ENCODE results near the gene HSD17B12.

HSD17B12 gene

GRCh38 chr11:43806976-43807375 is 126.4 kb downstream of the HSD17B12 start:
- DNase-seq (ENCODE audit: low read depth), result no peak

- DNase-seq (ENCODE audit: low read depth), result no peak
Measured at GRCh38 chr11:43810929-43811596, 130.5 kb downstream of the HSD17B12 start.

DNA sequence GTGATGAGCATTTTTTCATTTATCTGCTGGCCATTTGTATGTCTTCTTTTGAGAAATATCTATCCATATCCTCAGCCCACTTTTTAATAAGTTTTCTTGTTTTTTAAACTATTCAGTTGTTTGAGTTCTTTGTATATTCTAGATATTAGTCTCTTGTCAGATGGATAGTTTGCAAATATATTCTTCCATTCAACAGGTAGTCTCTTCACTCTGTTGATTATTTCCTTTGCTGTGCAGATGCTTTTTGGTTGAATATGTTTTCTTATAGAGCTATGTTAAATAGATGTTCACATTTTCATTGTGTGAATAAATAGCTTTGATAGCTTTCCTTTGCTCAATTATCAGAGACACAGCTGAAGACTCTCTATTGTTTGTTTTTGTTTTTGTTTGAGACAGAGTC is 131.9 kb downstream of the HSD17B12 start:
- DNase-seq (ENCODE audit: low read depth), result no peak

GRCh38 chr11:43818220-43818619 is 137.7 kb downstream of the HSD17B12 start:
- DNase-seq (ENCODE audit: low read depth), result no peak

GRCh38 chr11:43819926-43820325 is 139.4 kb downstream of the HSD17B12 start:
- DNase-seq (ENCODE audit: low read depth), result no peak

DNA sequence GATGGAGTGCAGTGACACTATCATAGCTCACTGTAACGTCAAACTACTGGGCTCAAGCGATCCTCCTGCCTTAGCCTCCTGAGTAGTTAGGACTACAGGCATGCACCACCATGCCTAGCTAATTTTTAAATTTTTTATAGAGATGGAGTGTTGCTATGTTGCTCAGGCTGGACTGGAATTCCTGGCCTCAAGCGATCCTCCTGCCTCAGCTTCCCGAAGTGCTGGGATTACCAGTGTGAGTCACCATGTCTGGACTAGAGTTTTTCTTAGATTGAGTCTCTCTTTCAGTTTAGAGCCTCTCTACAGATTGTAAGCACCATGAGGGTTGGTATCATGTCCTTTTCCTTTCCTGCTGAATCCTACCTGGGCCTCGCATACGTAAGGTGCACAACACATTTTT is 142.8 kb downstream of the HSD17B12 start:
- no peak for DNase-seq (ENCODE audit: low read depth)

DNA sequence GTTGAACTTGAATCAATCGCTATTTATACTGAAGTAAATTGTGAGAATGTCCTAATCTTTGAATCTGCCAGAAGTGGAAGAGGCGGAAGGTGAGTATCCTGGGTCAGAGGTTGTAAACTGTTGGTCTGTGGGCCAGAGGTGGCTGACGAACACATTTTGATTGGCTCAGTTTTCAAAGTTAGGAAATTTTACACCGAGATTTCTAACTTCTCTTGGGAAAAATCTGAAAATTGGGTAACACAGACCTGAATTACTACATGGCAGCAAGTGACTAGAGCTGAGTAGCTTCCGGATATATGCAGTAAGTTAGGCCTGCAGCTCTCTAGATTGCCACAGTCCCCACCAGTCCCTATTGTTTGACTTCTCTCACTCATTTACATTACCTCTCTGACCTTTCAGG is 143.3 kb downstream of the HSD17B12 start:
- no peak for DNase-seq (ENCODE audit: low read depth)

DNA sequence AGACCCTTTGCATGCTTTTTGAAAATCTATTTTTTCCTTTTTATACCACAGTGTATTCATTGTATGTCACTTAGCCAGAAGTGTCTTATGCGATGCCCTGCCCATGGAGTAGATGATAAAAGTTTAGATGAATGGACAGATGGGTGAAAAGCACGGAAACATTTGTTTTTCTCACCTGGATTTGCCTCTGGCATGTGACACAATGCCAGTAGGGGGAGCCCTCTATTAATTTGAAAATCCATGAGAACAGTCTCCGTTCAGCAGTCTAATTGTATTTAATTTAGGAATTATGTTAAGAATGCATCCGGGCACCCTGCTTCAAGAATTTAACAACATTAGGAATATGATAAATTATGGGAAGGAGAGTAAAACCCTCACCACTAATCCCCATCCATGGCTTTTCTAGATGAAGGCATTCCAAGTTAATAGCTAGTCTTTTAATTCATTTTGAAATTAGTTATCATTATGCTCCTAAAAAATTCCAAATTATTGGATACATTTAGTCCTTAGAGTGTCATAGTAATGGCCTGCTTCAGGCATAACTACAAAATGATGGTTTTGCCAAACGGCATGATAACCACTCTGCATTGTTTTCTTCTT is 144.8 kb downstream of the HSD17B12 start:
- no peak for DNase-seq (ENCODE audit: low read depth)

DNA sequence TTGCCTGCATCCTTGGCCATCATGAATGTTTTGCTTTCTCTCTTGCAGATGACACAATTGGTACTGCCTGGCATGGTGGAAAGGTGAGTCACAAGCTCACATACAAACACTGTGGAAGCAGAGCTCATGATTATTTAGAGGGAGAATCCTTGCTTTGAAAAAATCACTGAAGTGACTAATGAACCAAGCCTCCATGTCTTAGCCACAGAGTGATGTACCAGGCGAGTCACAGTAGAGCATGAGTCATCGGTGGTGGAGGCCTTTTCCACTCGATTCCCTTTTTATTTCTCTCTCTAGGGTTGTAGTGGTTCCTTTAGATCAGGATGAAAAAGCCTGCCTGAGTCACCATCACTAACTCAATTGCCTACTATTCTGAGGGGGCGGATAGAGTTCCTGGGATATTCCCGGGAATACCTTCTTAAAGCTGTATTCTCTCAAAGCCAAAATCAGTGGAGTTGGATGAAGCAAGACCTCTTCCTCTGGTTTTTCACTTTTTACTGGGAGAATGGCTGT is 150.4 kb downstream of the HSD17B12 start:
- DNase-seq (ENCODE audit: low read depth), result peak; percentile 23

DNA sequence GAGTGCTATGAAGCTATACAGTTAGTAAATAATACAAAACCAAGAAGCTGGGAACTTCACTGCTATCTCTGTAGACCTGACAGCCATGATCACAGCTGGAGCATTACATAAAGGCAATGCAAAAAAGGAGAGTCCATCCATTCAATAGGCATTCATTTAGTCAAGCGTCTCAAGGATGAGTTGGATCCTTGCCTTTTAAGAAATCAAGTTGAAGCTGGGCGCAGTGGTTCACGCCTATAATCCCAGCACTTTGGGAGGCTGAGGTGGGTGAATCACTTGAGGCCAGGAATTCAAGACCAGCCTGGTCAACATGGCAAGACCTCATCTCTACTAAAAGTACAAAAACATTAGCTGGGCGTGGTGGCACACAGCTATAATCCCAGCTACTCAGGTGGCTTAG is 152.0 kb downstream of the HSD17B12 start:
- no peak for DNase-seq (ENCODE audit: low read depth)

- DNase-seq (ENCODE audit: low read depth), result no peak
Measured at GRCh38 chr11:43833657-43834073, 153.1 kb downstream of the HSD17B12 start.

DNA sequence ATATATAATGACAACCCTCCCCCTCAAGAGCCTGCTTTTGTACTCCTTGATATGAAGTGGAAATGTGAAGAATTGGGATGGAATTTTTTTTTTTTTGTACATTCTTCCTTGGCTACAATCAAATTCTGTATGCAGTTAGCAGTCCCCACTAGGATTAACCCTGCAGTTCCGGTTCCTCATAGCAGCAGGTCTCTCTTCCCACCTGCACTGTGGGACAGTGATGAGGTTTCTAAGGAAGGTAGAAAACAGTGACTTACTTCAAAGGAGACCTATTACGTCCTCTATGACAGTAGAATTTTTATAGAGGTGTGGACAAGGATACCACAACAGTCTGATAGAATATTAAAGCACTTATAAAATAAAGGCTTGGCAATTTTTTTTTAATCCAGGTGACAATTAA is 153.7 kb downstream of the HSD17B12 start:
- no peak for DNase-seq (ENCODE audit: low read depth)

GRCh38 chr11:43835104-43835503 is 154.6 kb downstream of the HSD17B12 start:
- DNase-seq (ENCODE audit: low read depth), result no peak

DNA sequence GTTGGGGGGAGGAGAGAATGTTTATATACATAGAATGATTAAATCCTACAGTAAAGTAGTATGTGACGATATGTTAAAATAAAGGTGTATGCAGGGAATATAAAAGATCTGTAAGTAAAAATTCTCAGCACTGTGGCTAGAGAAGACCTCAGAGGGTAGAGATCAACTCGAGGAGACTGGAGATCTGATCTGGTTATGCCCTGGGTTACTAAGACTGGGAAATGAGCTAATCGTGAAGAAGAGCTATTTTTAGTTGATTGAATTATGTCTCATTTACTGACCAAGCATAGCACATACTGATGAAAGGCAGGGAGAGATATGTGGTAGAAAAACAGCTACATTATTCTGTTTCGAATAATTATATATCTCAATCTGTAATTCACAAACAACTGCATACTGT is 157.3 kb downstream of the HSD17B12 start:
- no peak for DNase-seq (ENCODE audit: low read depth)

DNA sequence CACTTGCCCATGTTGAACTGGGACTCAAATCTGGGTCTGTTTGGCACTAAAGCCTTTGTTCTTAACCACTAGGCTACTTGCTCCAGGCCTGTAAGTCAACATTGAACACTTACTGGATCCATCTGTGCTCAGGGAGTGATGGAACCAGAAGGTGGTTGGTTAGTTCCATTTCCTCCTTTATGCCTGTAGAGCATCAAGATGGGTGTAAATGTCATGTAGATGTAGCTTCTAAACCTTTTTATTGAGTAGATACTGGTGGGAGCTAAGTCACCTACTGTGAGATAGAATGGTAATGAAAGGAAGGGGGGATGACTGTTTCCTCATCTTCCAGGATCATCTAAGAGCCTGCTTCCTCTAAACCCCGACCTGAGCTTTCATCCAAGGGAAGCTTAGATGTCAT is 161.5 kb downstream of the HSD17B12 start:
- DNase-seq (ENCODE audit: low read depth), result no peak

GRCh38 chr11:43845816-43846215 is 165.3 kb downstream of the HSD17B12 start:
- DNase-seq (ENCODE audit: low read depth), result no peak

DNA sequence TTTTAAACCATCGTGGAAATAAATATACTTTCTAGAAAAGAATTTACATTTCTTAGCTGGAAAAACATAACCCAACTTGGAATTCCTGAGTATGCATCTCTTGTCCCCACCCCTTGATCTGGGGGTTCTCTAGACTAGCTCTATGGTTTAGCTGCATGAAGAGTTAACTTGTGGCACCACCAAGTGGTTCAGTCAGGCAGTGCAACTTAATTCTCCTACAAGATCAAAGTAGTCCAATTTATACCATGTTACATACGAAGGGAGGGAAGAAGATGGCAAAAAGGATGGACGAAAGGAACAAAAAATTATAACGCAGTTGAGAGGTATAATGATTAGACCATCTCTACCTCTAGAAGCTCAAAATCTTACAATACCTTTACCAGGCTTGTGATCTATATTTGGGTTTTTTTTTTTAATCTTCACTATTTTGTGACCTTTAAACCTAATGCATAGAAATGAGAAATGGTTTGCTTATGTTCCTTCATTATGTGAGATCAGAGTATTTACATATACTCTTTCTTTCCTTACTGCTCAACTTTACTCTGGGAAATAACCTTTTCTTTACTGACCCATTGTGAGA is 171.6 kb downstream of the HSD17B12 start:
- DNase-seq (ENCODE audit: low read depth), result no peak

GRCh38 chr11:43853781-43854180 is 173.2 kb downstream of the HSD17B12 start:
- DNase-seq (ENCODE audit: low read depth), result no peak

- no peak for DNase-seq (ENCODE audit: low read depth)
Measured at GRCh38 chr11:43856993-43857392, 176.5 kb downstream of the HSD17B12 start.

DNA sequence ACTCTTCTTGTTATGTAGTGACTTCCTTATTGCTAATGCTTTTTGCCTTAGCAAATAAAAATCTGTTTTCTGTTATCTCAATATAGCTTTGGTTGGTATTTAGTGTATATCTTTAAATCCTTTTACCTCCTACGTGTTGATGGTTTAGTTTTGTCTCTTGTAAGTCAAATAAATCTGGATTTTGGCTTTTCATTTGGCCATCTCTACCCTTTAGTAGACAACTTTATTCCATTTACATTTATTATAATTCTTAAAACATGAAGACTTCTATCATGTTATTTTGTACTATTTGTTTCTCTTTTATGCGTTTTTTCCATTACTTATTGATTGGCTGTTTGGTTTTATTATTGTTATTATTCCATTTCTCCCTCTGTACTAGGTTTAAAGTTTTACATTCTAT is 180.6 kb downstream of the HSD17B12 start:
- no peak for DNase-seq (ENCODE audit: low read depth)

DNA sequence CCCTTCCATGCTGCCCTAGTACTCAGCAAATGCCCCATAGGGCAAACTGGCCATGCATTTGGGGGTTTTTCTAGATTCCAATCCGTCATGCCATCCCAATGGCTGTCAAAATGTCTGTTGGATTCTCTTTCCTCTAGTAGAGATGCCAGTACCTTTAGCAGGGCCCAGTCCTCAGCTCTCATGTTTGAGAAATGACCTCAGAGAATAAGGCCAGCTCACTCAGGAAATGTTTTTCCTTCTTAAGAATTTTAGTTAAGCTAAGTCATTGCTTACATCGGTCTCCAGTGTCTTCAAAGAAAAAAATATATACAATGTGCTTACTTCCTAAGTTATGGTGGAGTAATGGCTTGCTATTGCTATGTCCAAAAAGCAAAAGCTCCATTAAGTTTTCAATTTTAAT is 186.0 kb downstream of the HSD17B12 start:
- no peak for DNase-seq (ENCODE audit: low read depth)

DNA sequence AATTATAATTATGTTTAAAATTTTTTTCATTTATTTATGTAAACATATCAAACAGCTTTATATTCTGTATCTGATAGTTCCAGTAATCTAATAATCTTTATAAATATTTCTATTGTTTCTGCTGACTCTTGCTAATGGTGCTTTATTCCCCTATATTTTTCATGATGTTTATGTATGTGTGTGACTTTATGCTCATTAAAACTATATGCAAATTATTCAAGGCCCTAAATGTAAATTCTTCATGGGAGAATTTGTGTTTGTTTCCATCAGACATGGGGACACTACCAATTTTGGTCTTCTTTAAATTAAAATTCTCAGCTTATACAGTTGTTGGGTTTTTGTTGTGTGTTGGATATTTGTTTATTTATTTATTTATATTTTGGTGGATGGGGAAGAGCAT is 186.4 kb downstream of the HSD17B12 start:
- no peak for DNase-seq (ENCODE audit: low read depth)

DNA sequence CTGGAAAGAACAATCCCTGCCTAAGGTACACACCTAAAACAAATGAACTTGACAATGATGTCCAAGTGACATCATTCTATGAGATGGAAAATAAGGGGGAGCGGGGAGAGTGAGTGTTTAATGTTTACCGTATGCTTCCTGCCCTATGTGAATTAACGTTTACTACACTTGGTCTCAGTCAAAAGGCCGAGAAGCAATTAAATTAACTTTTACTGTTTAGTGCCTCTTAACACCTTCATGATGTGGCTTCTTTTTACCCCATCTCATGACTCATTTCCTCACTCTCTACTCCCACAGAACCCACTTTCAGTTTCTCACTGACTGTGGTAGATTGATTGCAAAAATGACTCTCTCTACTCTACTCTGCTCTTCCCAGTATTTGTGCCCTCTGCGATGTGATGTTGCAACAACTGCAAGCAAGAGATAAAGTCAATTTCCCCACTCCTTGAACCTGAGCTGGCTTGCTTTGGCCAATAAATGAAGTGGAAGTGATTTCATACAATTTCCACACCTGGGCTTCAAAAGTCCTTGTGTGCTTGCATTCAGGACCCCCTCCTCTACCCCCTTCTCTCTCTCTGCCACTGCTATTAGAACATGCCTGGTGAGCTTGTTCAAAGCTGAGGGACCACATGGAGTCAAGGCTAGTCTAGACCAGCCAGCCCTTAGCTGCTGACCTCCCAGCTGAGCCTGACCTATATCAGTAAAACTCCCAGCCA is 188.5 kb downstream of the HSD17B12 start:
- DNase-seq (ENCODE audit: low read depth), result no peak

Data from stimulated activated CD8-positive, alpha-beta memory T cell treated with anti-CD3 and anti-CD28 coated beads, Interleukin-12 subunit alpha, Interleukin-12 subunit beta, amount 100 ng/mL, for 4 hours (primary cell).